Measurements from ENCODE around the gene PRRX2. TPM values are rescaled to one million over a fixed set of nuclear protein-coding genes. Genes with fewer than 3 reads are reported as not detected.
A peak's percentile ranks its signal among the peaks of the same experiment; 100 is the strongest.

The PRRX2 gene
- total RNA-seq, 1 donor from 2014 or later, result 10.1 TPM

DNA sequence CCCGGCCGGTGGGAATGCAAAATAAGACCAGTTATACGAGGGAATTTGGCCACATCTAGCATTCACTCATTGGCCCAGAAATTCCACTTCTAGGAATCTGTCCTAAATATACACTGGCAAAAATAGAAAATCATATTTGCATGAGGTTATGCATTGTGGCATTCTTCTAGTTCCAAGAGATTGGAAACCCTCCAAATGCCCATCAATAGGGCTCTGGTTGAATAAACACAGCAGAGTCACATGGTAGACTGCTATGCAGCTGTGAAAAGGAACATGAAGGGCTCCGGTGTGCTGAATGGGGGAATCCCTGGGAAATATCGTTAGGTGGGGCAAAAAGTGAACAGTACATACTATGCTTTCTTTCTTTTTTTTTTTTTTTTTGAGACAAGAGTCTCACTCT, 50.6 kb downstream of the PRRX2 start:
- Mint-ChIP-seq H3K27me3 (ENCODE audit: low read depth) (peaks cover 3% of the 10 kb centered on the region), H3K27ac (no peak overlapping the region)

DNA sequence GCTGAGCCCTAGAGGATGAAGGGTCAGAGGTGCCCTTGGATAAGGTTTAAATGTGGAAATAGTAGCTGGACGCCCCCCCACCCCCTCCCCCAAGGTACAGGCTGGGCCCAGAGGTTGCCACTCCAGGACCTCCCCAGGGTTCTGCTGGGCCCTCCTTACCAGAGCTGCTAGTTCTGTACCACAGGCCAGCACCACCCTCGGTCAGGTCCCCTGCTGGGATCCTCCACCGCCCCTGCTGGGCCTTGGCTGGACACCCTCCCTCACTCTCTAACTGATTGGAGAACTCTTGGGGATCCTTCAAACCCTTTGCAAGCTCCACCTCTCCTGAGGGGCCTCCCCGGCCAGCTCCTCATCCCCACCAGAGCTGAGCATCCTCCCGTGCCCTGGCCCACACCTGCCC, 52.5 kb downstream of the PRRX2 start:
- Mint-ChIP-seq H3K27me3 (ENCODE audit: low read depth) (peaks cover 3% of the 10 kb centered on the region), H3K36me3 (no peaks in the 10 kb centered on the region), H3K27ac (no peak overlapping the region), H3K9me3 (no peaks in the 10 kb centered on the region), H3K4me3 (no peak overlapping the region), H3K4me1 (peaks cover 2% of the 10 kb centered on the region)
- TF ChIP-seq, protein P1, sequence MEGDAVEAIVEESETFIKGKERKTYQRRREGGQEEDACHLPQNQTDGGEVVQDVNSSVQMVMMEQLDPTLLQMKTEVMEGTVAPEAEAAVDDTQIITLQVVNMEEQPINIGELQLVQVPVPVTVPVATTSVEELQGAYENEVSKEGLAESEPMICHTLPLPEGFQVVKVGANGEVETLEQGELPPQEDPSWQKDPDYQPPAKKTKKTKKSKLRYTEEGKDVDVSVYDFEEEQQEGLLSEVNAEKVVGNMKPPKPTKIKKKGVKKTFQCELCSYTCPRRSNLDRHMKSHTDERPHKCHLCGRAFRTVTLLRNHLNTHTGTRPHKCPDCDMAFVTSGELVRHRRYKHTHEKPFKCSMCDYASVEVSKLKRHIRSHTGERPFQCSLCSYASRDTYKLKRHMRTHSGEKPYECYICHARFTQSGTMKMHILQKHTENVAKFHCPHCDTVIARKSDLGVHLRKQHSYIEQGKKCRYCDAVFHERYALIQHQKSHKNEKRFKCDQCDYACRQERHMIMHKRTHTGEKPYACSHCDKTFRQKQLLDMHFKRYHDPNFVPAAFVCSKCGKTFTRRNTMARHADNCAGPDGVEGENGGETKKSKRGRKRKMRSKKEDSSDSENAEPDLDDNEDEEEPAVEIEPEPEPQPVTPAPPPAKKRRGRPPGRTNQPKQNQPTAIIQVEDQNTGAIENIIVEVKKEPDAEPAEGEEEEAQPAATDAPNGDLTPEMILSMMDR (IDR thresholded peaks at IDR 0.05; ENCODE audit: unreplicated experiment), result no peak
- no peak for DNase-seq (ENCODE audit: low spot score in 2 of 2, unreplicated experiment in 2 of 2)

More for the DNA sequence above, 50.6 kb downstream of the PRRX2 start:
- TF ChIP-seq, protein P1 (IDR thresholded peaks at IDR 0.05; ENCODE audit: unreplicated experiment), result no peak
- H3K9me3 Mint-ChIP-seq, result no peaks in the 10 kb centered on the region
- H3K4me3 Mint-ChIP-seq, result no peak overlapping the region
- no peak for DNase-seq (ENCODE audit: low spot score in 2 of 2, unreplicated experiment in 2 of 2)
- no peaks in the 10 kb centered on the region for H3K36me3 Mint-ChIP-seq
- peaks cover 16% of the 10 kb centered on the region for H3K4me1 Mint-ChIP-seq

- Mint-ChIP-seq H3K27ac (no peak overlapping the region), H3K36me3 (no peaks in the 10 kb centered on the region), H3K4me1 (no peaks in the 10 kb centered on the region), H3K9me3 (no peaks in the 10 kb centered on the region), H3K4me3 (no peak overlapping the region), H3K27me3 (ENCODE audit: low read depth) (peaks cover 3% of the 10 kb centered on the region)
- TF ChIP-seq, protein P1 (IDR thresholded peaks at IDR 0.05; ENCODE audit: unreplicated experiment), result no peak
- DNase-seq (ENCODE audit: low spot score in 2 of 2, unreplicated experiment in 2 of 2), result no peak
These were observed 53.2 kb downstream of the PRRX2 start for GRCh38 chr9:129718647-129719046.

DNA sequence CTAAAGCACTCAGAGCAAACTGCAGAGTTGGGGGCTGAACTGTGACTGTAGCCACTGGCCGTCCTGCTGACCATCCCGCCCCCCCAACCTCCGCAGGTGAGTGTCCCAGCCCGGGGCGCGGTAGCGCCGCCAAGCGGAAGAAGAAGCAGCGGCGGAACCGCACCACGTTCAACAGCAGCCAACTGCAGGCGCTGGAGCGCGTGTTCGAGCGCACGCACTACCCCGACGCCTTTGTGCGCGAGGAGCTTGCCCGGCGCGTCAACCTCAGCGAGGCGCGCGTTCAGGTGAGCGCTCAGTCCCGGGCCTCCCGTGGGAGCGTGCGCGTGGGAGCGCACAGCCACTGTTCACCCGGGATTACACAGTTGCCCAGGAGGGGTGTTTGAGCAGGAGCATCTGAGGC, 53.7 kb downstream of the PRRX2 start:
- TF ChIP-seq, protein P1 (IDR thresholded peaks at IDR 0.05; ENCODE audit: unreplicated experiment), result no peak
- no peak overlapping the region for H3K27ac Mint-ChIP-seq
- H3K27me3 Mint-ChIP-seq (ENCODE audit: low read depth), result peaks cover 3% of the 10 kb centered on the region
- H3K4me1 Mint-ChIP-seq, result no peaks in the 10 kb centered on the region
- DNase-seq (ENCODE audit: low spot score in 2 of 2, unreplicated experiment in 2 of 2), result no peak
- H3K9me3 Mint-ChIP-seq, result no peaks in the 10 kb centered on the region
- no peak overlapping the region for H3K4me3 Mint-ChIP-seq
- no peaks in the 10 kb centered on the region for H3K36me3 Mint-ChIP-seq

GRCh38 chr9:129720181-129720864, 54.9 kb downstream of the PRRX2 start:
- H3K27me3 Mint-ChIP-seq (ENCODE audit: low read depth), result peaks cover 3% of the 10 kb centered on the region
- TF ChIP-seq, protein P1 (IDR thresholded peaks at IDR 0.05; ENCODE audit: unreplicated experiment), result peak; percentile 45
- H3K9me3 Mint-ChIP-seq, result no peaks in the 10 kb centered on the region
- no peaks in the 10 kb centered on the region for H3K36me3 Mint-ChIP-seq
- H3K27ac Mint-ChIP-seq, result no peak overlapping the region
- no peak overlapping the region for H3K4me3 Mint-ChIP-seq
- no peak for DNase-seq (ENCODE audit: low spot score in 2 of 2, unreplicated experiment in 2 of 2)
- H3K4me1 Mint-ChIP-seq, result no peaks in the 10 kb centered on the region
